ENCODE results near the gene MPC1L. TPM values are rescaled to one million over a fixed set of nuclear protein-coding genes. Genes with fewer than 3 reads are reported as not detected.

Gene MPC1L
- total and polyA plus RNA-seq, 9 of the 15 experiments (the other 6 are each of a cell fraction or from before 2014, with no cell fraction given) = not detected

DNA sequence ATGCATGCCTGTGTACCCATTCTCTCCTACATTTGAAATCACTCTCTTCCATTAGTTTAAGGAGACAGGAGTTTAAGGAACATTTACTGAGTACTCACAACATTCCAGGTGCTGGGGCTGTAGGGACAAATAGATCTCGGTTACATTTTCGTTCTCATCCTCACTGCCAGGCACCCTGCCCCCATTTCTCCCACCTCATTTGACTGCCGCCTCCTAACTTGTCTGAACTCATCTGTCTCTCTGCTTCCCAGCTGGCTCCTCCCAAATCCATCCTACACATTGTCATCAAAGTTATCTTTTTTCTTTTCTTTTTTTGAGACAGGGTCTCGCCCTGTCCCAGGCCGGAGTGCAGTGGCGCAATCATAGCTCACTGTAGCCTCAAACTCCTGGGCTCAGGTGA lies 19.8 kb upstream of the MPC1L start (continued):
- TF ChIP-seq, protein P1, sequence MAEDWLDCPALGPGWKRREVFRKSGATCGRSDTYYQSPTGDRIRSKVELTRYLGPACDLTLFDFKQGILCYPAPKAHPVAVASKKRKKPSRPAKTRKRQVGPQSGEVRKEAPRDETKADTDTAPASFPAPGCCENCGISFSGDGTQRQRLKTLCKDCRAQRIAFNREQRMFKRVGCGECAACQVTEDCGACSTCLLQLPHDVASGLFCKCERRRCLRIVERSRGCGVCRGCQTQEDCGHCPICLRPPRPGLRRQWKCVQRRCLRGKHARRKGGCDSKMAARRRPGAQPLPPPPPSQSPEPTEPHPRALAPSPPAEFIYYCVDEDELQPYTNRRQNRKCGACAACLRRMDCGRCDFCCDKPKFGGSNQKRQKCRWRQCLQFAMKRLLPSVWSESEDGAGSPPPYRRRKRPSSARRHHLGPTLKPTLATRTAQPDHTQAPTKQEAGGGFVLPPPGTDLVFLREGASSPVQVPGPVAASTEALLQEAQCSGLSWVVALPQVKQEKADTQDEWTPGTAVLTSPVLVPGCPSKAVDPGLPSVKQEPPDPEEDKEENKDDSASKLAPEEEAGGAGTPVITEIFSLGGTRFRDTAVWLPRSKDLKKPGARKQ (CRISPR knock-in tag; IDR thresholded peaks at IDR 0.05) = no peak
- TF ChIP-seq CAMTA2 (CRISPR knock-in tag; conservative IDR thresholded peaks at IDR 0.05) (no peak), ZNF274 (IDR thresholded peaks at IDR 0.05; ENCODE audit: borderline replicate concordance, low read depth, low read length) (no peak), SMAD2 (IDR thresholded peaks at IDR 0.05; ENCODE audit: low read depth, low read length) (no peak), ZNF778 (CRISPR knock-in tag; IDR thresholded peaks at IDR 0.05) (no peak), ZNF583 (CRISPR knock-in tag; IDR thresholded peaks at IDR 0.05) (no peak), ZNF707 (CRISPR knock-in tag; conservative IDR thresholded peaks at IDR 0.05) (no peak)
- TF ChIP-seq, protein P2, sequence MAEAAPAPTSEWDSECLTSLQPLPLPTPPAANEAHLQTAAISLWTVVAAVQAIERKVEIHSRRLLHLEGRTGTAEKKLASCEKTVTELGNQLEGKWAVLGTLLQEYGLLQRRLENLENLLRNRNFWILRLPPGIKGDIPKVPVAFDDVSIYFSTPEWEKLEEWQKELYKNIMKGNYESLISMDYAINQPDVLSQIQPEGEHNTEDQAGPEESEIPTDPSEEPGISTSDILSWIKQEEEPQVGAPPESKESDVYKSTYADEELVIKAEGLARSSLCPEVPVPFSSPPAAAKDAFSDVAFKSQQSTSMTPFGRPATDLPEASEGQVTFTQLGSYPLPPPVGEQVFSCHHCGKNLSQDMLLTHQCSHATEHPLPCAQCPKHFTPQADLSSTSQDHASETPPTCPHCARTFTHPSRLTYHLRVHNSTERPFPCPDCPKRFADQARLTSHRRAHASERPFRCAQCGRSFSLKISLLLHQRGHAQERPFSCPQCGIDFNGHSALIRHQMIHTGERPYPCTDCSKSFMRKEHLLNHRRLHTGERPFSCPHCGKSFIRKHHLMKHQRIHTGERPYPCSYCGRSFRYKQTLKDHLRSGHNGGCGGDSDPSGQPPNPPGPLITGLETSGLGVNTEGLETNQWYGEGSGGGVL (CRISPR knock-in tag; IDR thresholded peaks at IDR 0.05) = no peak

DNA sequence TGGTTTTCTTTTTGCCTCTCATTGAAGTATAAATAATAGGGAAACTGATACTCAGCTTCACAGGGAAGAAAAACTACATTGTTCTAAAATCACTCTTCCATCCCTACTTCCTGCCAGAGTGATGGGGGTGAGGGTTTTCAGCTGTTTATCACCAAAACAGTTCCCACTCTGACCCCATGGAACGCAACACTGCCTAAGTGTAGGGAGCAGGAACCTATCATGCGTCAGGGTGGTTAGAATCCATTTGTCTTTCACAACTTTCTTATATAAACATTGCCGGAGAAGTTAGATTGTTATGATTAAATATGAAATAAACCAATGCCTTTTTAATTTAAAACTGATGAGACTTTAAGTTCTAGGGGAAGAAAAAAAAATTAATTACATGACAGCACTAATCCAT lies 15.8 kb upstream of the MPC1L start:
- no peak for ATAC-seq
- ChIA-PET CTCF (ENCODE audit: low intra/inter-chr PET ratio) (no interaction called here), POLR2A (no interaction called here)
- Histone ChIP-seq H3K36me3 (ENCODE audit: control insufficient read depth, insufficient read depth, low read length) (peaks cover 2% of the 10 kb centered on the region; the same call in 1 of the 3 replicates), H3K4me3 (no peak overlapping the region), H3K27me3 (ENCODE audit: control insufficient read depth in 2 of 2, insufficient read depth in 2 of 2, low read length in 2 of 2) (no peaks in the 10 kb centered on the region), H4K20me1 (replicated peaks; ENCODE audit: control insufficient read depth, insufficient read depth, low read length) (no peaks in the 10 kb centered on the region), H3K79me2 (ENCODE audit: control insufficient read depth, insufficient read depth, low read length) (no peaks in the 10 kb centered on the region), H3K9me1 (ENCODE audit: control insufficient read depth, insufficient read depth, low read length) (no peaks in the 10 kb centered on the region), H2AFZ (ENCODE audit: low read depth, low read length) (no peak overlapping the region), H3K27ac (ENCODE audit: extremely low read depth, low read depth, low read length) (no peak overlapping the region), H3K4me1 (replicated peaks in 1 of 2; ENCODE audit: control insufficient read depth in 2 of 2, insufficient read depth in 2 of 2, low read length in 2 of 2) (no peaks in the 10 kb centered on the region), H3K9ac (ENCODE audit: insufficient read depth in 1 of 2, low read depth in 2 of 2, low read length in 2 of 2) (no peak overlapping the region), H3K9me3 (replicated peaks; ENCODE audit: control insufficient read depth, insufficient read depth, low read depth, low read length) (no peaks in the 10 kb centered on the region), H3K4me2 (ENCODE audit: insufficient read depth, low read length) (no peak overlapping the region)
- in situ Hi-C loops (cut with MboI) (no loop called here), intact Hi-C loops (cut with micrococcal nuclease) (no loop called here)
- DNase-seq (ENCODE audit: extremely low read depth in 1 of 4, low spot score in 3 of 4) = no peak
- 32% methylated on average over 3 of the region's 3 CpGs for WGBS (ENCODE audit: insufficient coverage, low coverage, missing lambda C conversion rate)
- no TSS peak for BruUV-seq (replicated peaks)
- FAIRE-seq = no peak
- TF ChIP-seq, protein P3, sequence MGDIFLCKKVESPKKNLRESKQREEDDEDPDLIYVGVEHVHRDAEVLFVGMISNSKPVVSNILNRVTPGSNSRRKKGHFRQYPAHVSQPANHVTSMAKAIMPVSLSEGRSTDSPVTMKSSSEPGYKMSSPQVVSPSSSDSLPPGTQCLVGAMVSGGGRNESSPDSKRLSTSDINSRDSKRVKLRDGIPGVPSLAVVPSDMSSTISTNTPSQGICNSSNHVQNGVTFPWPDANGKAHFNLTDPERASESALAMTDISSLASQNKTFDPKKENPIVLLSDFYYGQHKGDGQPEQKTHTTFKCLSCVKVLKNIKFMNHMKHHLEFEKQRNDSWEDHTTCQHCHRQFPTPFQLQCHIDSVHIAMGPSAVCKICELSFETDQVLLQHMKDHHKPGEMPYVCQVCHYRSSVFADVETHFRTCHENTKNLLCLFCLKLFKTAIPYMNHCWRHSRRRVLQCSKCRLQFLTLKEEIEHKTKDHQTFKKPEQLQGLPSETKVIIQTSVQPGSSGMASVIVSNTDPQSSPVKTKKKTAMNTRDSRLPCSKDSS (IDR thresholded peaks at IDR 0.05; ENCODE audit: low read depth, partially characterized antibody) = no peak
- TF ChIP-seq HNRNPLL (IDR thresholded peaks at IDR 0.05; ENCODE audit: low read depth, low read length, poor library complexity, severe bottlenecking) (no peak), FOXJ3 (CRISPR knock-in tag; IDR thresholded peaks at IDR 0.05) (no peak), MAFK (IDR thresholded peaks at IDR 0.05; ENCODE audit: low read length) (no peak), NFYB (IDR thresholded peaks at IDR 0.05; ENCODE audit: extremely low read depth, insufficient read length) (no peak)
- TF ChIP-seq, protein P4, sequence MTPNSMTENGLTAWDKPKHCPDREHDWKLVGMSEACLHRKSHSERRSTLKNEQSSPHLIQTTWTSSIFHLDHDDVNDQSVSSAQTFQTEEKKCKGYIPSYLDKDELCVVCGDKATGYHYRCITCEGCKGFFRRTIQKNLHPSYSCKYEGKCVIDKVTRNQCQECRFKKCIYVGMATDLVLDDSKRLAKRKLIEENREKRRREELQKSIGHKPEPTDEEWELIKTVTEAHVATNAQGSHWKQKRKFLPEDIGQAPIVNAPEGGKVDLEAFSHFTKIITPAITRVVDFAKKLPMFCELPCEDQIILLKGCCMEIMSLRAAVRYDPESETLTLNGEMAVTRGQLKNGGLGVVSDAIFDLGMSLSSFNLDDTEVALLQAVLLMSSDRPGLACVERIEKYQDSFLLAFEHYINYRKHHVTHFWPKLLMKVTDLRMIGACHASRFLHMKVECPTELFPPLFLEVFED (CRISPR knock-in tag; conservative IDR thresholded peaks at IDR 0.05) = no peak
- TF ChIP-seq, protein P5, sequence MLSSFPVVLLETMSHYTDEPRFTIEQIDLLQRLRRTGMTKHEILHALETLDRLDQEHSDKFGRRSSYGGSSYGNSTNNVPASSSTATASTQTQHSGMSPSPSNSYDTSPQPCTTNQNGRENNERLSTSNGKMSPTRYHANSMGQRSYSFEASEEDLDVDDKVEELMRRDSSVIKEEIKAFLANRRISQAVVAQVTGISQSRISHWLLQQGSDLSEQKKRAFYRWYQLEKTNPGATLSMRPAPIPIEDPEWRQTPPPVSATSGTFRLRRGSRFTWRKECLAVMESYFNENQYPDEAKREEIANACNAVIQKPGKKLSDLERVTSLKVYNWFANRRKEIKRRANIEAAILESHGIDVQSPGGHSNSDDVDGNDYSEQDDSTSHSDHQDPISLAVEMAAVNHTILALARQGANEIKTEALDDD (IDR thresholded peaks at IDR 0.05) = no peak
